Natural killer cell (primary cell): ENCODE data around the gene WDR74. TPM values are rescaled to one million over a fixed set of nuclear protein-coding genes. Genes with fewer than 3 reads are reported as not detected.

Source experiments
- ATAC-seq, 3 donors: fragments of 150-1000 bp in 2 of 3; fragments of 200-7000 bp in 1 of 3; cut with Tn5 transposase; 1 replicate in 1 of 3; 2 replicates in 2 of 3; pipeline ENCODE4 v1.10.0; 2021; ENCODE audit warnings: mild to moderate bottlenecking in 2 of 3, moderate library complexity in 2 of 3
- DNase-seq, 2 donors: peaks; one replicate each; pipeline versions ENCODE4 v3.0.0 to v3.0.0-alpha.2; 2013 to 2021; ENCODE audit warnings: mixed read lengths in 1 of 2
- H3K27ac ChIP-seq: one replicate; pipeline ENCODE4 v1.5.1; 2013; ENCODE audit warnings: mild to moderate bottlenecking, low read length
- H3K27me3 ChIP-seq: one replicate; pipeline ENCODE4 v1.6.1; 2013; ENCODE audit warnings: low read length; ENCODE audit not compliant: control insufficient read depth, insufficient read depth
- H3K36me3 ChIP-seq: one replicate; pipeline ENCODE4 v1.6.1; 2013; ENCODE audit warnings: low read length; ENCODE audit not compliant: control insufficient read depth, insufficient read depth
- H3K4me1 ChIP-seq: one replicate; pipeline ENCODE4 v1.6.1; 2013; ENCODE audit warnings: low read length; ENCODE audit not compliant: control insufficient read depth, insufficient read depth
- H3K4me3 ChIP-seq: one replicate; pipeline ENCODE4 v1.5.1; 2013; ENCODE audit warnings: low read length
- H3K9me3 ChIP-seq: one replicate; pipeline ENCODE4 v1.6.1; 2013; ENCODE audit warnings: low read length; ENCODE audit not compliant: control insufficient read depth, insufficient read depth
- H3K27ac Mint-ChIP-seq, 2 donors: one replicate each; pipeline ENCODE4 v1.8.0; 2022; ENCODE audit warnings: mild to moderate bottlenecking in 2 of 2, mixed read lengths in 2 of 2, moderate library complexity in 1 of 2
- H3K27me3 Mint-ChIP-seq, 2 donors: one replicate each; pipeline ENCODE4 v1.8.0; 2022; ENCODE audit warnings: low read depth in 2 of 2, mixed read lengths in 2 of 2
- H3K36me3 Mint-ChIP-seq: one replicate; pipeline ENCODE4 v1.8.0; 2022; ENCODE audit warnings: mixed read lengths
- H3K4me1 Mint-ChIP-seq, 2 donors: one replicate each; pipeline ENCODE4 v1.8.0; 2022; ENCODE audit warnings: mixed read lengths in 2 of 2
- H3K4me3 Mint-ChIP-seq: one replicate; pipeline ENCODE4 v1.8.0; 2022; ENCODE audit warnings: mild to moderate bottlenecking, moderate library complexity, mixed read lengths
- H3K9me3 Mint-ChIP-seq, 2 donors: one replicate each; pipeline ENCODE4 v1.8.0; 2022; ENCODE audit warnings: mixed read lengths in 2 of 2
- WGBS: methylation state at CpG from one replicate; pipeline ENCODE4 v1.1.7; 2013; ENCODE audit warnings: missing lambda C conversion rate; ENCODE audit not compliant: insufficient coverage; 5-methylcytosine and 5-hydroxymethylcytosine counted together
- intact Hi-C: fragments of 100-400 bp; cut with micrococcal nuclease; formaldehyde crosslinking; loops from one replicate; pipeline ENCODE4 v1.14.2; 2022
- total RNA-seq, 4 donors: library from RNA; stranded (reverse); fragments of 120-200 nt in 1 of 4; gene quantifications; one replicate each; pipeline versions ENCODE4 v1.2.3 to v1.2.4, GENCODE V29; 2013 to 2022
- TF ChIP-seq, protein P1 (sequence below): fragments of 200-600 bp; IDR thresholded peaks from one replicate; pipeline ENCODE4 v1.8.0; 2022; ENCODE audit warnings: antibody characterized with exemption

The WDR74 gene
- total RNA-seq, 3 donors from 2014 or later (not counting 1 experiment from before 2014, with no cell fraction given) = 151 to 173 (median 171) TPM

DNA sequence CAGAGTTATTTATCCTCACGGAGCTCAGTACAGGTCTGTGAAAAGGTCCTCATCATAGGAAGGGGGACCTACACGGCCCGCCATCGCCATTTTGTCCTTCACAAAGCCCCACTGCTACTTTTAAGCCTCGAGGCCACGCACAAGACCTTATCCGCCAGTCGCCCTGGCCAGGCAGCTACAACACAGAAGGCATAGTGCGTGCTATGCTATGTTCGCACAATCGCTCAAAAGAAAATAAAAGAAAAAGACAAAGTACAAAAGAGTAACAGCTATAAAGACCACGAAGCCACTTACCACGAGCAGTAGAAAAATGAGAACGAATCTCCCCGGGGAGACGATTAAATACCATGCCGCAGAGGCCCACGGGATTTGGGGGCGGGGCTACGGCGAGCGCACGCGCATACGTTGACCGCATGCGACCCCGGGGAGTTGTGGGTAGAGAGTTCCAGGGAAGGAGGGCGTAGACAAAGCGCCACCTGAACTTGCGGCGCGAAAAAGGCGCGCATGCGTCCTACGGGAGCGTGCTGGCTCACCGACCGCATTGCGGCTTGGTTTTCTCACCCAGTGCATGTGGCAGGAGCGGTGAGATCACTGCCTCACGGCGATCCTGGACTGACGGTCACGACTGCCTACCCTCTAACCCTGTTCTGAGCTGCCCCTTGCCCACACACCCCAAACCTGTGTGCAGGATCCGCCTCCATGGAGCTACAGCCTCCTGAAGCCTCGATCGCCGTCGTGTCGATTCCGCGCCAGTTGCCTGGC is 16.4 kb upstream of the WDR74 start:
- no peaks in the 10 kb centered on the region for H3K9me3 ChIP-seq
- H3K36me3 ChIP-seq = peaks cover 33% of the 10 kb centered on the region
- TF ChIP-seq, protein P1, sequence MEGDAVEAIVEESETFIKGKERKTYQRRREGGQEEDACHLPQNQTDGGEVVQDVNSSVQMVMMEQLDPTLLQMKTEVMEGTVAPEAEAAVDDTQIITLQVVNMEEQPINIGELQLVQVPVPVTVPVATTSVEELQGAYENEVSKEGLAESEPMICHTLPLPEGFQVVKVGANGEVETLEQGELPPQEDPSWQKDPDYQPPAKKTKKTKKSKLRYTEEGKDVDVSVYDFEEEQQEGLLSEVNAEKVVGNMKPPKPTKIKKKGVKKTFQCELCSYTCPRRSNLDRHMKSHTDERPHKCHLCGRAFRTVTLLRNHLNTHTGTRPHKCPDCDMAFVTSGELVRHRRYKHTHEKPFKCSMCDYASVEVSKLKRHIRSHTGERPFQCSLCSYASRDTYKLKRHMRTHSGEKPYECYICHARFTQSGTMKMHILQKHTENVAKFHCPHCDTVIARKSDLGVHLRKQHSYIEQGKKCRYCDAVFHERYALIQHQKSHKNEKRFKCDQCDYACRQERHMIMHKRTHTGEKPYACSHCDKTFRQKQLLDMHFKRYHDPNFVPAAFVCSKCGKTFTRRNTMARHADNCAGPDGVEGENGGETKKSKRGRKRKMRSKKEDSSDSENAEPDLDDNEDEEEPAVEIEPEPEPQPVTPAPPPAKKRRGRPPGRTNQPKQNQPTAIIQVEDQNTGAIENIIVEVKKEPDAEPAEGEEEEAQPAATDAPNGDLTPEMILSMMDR = no peak
- peaks cover 31% of the 10 kb centered on the region for H3K4me1 ChIP-seq
- peak overlapping the region; percentile 98 for H3K4me3 Mint-ChIP-seq
- H3K9me3 Mint-ChIP-seq = no peaks in the 10 kb centered on the region
- H3K4me3 ChIP-seq = peak overlapping the region; percentile 79
- H3K27ac ChIP-seq = peak overlapping the region; percentile 64
- DNase-seq (peak; percentile 97 to 100), ATAC-seq (peak; percentile 92 to 97 (median 92))
- peak overlapping the region; percentile 95 to 97 for H3K27ac Mint-ChIP-seq
- peaks cover 45% of the 10 kb centered on the region in 2 donors for H3K4me1 Mint-ChIP-seq
- under 1% methylated on average over 54 of the region's 54 CpGs for WGBS
- H3K27me3 Mint-ChIP-seq = no peaks in the 10 kb centered on the region
- H3K36me3 Mint-ChIP-seq = peaks cover 18% of the 10 kb centered on the region
- intact Hi-C loops = loop anchor here (1.0 to 5.0 kb wide), 2 partner anchors 14 to 263 kb away; partner anchors contain the start of gene TUT1
- no peaks in the 10 kb centered on the region for H3K27me3 ChIP-seq

DNA sequence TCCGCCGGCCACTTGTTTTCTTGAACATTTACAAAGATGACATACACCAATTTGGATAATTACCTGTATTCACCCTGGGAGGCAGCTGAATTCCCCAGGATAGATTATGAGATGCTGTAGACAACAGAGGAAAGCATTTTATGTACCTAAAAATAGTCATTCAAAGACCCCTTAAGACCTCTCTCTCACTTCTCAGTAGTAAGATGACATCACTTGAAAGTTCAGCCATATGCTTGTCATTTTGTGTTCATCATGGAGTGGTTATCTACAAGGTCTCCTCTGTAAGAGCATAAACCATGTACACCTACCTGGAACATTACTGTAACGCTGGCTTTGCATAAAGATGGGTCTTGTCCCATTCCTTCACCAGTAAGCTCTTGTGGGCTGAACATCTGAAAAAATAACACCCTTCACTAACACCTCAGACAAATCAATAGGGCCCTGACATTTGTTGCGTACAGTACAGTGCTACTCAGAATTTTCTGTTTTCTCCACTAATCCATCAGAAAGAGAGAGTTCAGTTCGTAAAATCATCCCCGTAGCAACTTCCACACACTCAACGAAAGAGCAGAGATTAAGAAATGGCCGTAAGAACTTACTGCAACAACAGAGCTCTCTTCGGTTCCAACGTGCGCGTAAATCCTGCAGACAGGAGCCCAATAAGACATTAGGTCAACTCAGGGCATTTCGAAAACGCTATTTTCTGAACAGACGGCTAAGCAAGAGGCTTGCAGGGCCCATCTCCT is 15.6 kb upstream of the WDR74 start:
- peak overlapping the region; percentile 64 for H3K27ac ChIP-seq
- Mint-ChIP-seq H3K4me1 (peaks cover 45% of the 10 kb centered on the region in 2 donors), H3K4me3 (peak overlapping the region; percentile 98), H3K27me3 (no peaks in the 10 kb centered on the region), H3K36me3 (peaks cover 18% of the 10 kb centered on the region), H3K27ac (peak overlapping the region; percentile 95 to 97), H3K9me3 (no peaks in the 10 kb centered on the region)
- peak overlapping the region; percentile 79 for H3K4me3 ChIP-seq
- H3K27me3 ChIP-seq = no peaks in the 10 kb centered on the region
- H3K4me1 ChIP-seq = peaks cover 31% of the 10 kb centered on the region
- H3K9me3 ChIP-seq = no peaks in the 10 kb centered on the region
- WGBS = 4% methylated on average over 15 of the region's 15 CpGs
- peaks cover 33% of the 10 kb centered on the region for H3K36me3 ChIP-seq
- DNase-seq = peak in 1 of 2 donors; percentile 35
- intact Hi-C loops = loop anchor here (1.0 to 5.0 kb wide), 2 partner anchors 14 to 263 kb away; partner anchors contain the start of gene TUT1
- TF ChIP-seq, protein P1 = no peak
- ATAC-seq = no peak

DNA sequence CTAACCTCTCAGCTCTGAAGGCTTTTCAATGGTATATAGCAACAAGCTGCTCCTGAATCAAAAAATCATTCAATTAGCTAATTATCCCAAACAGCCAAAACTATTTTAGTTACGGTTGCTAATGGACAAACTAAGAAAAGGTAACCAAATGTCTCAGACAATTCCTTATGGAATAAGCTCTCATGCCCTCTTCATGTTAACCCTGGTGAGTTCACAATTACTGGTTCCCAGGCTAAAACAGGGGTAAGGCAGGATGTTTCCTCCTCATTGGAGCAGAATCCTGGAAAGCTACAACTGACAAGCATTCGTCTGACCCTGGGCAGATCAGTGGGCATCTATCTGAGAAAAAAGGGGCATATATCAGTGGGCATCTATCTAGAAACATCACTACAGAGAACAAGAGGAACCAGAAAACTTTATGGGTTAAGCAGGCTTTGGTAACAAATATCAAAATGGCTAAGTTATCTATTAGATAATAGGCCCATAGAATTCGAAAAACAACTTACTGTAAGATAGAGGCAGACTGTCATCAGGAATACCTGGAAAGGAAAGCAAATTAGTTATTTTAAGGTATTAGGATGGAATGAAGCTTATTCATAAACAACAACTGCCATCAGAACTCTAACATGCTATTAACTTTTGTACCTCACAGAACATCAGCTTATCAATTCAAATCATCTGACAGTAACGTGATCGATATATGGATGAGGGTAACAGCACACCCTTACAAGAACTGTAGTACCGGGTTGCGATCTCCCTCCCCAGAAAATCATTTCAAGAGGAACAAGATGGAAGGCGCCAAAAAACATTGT is 14.8 kb upstream of the WDR74 start:
- TF ChIP-seq, protein P1 = no peak
- no peak for DNase-seq
- Histone ChIP-seq H3K27ac (peak overlapping the region; percentile 21), H3K9me3 (no peaks in the 10 kb centered on the region), H3K36me3 (peaks cover 33% of the 10 kb centered on the region), H3K27me3 (no peaks in the 10 kb centered on the region), H3K4me1 (peaks cover 31% of the 10 kb centered on the region), H3K4me3 (peak overlapping the region; percentile 79)
- H3K27ac Mint-ChIP-seq = peak overlapping the region; percentile 95 to 97
- no peaks in the 10 kb centered on the region for H3K27me3 Mint-ChIP-seq
- H3K36me3 Mint-ChIP-seq = peaks cover 18% of the 10 kb centered on the region
- H3K4me1 Mint-ChIP-seq = peaks cover 45% of the 10 kb centered on the region in 2 donors
- no peak for ATAC-seq
- WGBS = 16% methylated on average over 7 of the region's 8 CpGs
- intact Hi-C loops = no loop called here
- H3K9me3 Mint-ChIP-seq = no peaks in the 10 kb centered on the region
- H3K4me3 Mint-ChIP-seq = peak overlapping the region; percentile 98
